Activated naive CD4-positive, alpha-beta T cell treated with anti-CD3 and anti-CD28 coated beads for 36 hours (primary cell): ENCODE results near the gene GSTT2. TPM values are rescaled to one million over a fixed set of nuclear protein-coding genes. Genes with fewer than 3 reads are reported as not detected.
"Not testable (repeated sequence)": the region's sequence is repeated elsewhere in the genome, so short reads cannot be mapped to it uniquely, and the experiment has no call there.

Source experiments
- CTCF ChIA-PET: fragments of 350-600 bp; sonication (Branson Sonifier 250); formaldehyde crosslinking; loops from one replicate; lab custom pipeline; 2021; ENCODE audit warnings: antibody characterized with exemption; lab: Charles Lee
- DNase-seq: peaks from one replicate; pipeline ENCODE4 v3.0.0-alpha.2; 2020
- H3K27ac Mint-ChIP-seq: one replicate; pipeline ENCODE4 v1.8.0; 2021; ENCODE audit warnings: mild to moderate bottlenecking, mixed read lengths
- H3K27me3 Mint-ChIP-seq: one replicate; pipeline ENCODE4 v1.8.0; 2021; ENCODE audit warnings: low read depth, mixed read lengths
- H3K36me3 Mint-ChIP-seq: one replicate; pipeline ENCODE4 v1.8.0; 2021; ENCODE audit warnings: low read depth, mixed read lengths
- H3K4me1 Mint-ChIP-seq: one replicate; pipeline ENCODE4 v1.8.0; 2021; ENCODE audit warnings: low read depth, mixed read lengths
- H3K4me3 Mint-ChIP-seq: one replicate; pipeline ENCODE4 v1.8.0; 2021; ENCODE audit warnings: mild to moderate bottlenecking, moderate library complexity, mixed read lengths
- H3K9me3 Mint-ChIP-seq: one replicate; pipeline ENCODE4 v1.8.0; 2021; ENCODE audit warnings: mixed read lengths
- intact Hi-C: fragments of 100-400 bp; cut with micrococcal nuclease; formaldehyde crosslinking; loops from one replicate; pipeline ENCODE4 v1.15.1; 2023
- total RNA-seq, 2 experiments: library from RNA; stranded (reverse); gene quantifications; one replicate each; pipeline ENCODE4 v1.2.3, GENCODE V29; 2021

GSTT2 gene
- total RNA-seq, 2 experiments from 2014 or later, result not detected

DNA sequence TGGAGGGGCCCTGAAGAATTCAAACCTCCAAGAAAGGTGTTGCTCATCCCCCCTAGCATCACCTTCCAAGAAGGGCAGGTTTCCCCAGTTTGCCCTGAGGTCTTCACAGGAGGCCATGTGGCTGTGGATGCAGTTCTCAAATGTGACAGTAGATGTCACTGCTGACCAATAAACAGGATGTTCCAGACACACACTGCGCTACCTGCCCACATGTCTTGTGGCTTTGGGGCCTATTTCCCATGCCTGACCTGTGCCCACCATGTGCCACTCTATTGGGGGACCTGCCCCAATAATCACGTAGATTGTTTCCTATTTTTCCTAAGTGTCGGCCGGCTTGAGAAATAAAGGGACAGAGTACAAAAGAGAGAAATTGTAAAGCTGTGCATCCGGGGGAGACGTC is 4.5 kb downstream of the GSTT2 start:
- no peaks in the 10 kb centered on the region for H3K9me3 Mint-ChIP-seq
- no peak overlapping the region for H3K4me3 Mint-ChIP-seq
- peaks cover 3% of the 10 kb centered on the region for H3K4me1 Mint-ChIP-seq
- DNase-seq, result peak; percentile 73
- intact Hi-C loops, result loop anchor here (5.0 kb wide), 1 partner anchor 193 kb away; no protein-coding TSS in a partner anchor
- CTCF ChIA-PET, result interaction anchor here (0.6 kb wide), 1 partner anchor 71 kb away, joined by 3 read pairs; no protein-coding TSS in a partner anchor
- H3K27ac Mint-ChIP-seq, result no peak overlapping the region
- no peaks in the 10 kb centered on the region for H3K27me3 Mint-ChIP-seq
- H3K36me3 Mint-ChIP-seq, result no peaks in the 10 kb centered on the region

DNA sequence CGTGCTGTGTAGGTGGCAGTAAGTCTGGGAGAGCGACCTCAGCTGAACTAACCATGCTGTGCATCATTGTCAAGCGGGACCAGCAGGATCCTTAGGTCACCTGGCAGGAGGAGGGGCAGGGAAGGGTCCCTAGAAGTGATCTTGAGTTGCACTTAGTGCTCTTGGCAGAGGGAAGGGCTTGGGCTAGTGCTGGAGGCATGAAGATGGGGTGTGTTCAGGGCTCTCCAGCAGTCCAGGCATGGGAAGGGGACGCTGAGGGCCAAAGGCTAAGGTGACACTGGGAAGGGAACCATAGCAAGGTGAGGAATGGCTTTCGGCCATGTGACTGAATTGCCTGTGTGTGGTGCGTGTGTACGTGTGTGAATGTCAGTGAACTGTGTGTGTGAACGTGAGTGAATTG is 6.2 kb downstream of the GSTT2 start:
- H3K27ac Mint-ChIP-seq, intact Hi-C loops: not testable (repeated sequence)

DNA sequence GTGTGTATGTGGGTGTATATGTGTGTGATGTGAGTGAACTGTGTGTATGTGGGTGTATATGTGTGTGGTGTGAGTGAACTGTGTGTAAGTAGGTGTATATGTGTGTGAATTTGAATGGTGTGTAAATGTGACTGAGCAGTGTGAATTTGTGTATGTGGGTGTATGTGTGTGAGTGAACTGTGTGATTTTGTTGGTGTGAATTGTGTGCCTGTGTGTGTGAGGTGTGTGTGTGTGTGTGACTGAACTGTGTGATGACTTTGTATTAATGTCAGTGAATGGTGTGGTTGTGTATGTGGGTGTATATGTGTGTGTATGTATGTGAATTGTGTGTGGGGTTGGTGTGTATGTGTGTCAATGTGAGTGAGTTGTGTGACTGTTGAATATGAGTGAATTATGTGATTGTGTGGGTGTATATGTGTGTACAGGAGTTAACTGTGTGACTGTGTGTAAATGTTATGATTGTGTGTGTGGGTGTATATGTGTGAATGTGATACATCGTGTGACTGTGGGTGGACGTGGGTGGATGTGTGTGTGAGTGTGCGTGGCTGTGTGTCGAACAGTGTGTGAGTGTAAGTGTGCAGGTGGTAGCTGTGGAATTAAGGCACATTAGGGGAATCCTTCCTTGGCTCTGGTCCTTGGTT is 6.7 kb downstream of the GSTT2 start:
- DNase-seq, CTCF ChIA-PET, H3K4me3 Mint-ChIP-seq, H3K9me3 Mint-ChIP-seq, H3K27ac Mint-ChIP-seq, H3K36me3 Mint-ChIP-seq, H3K4me1 Mint-ChIP-seq, H3K27me3 Mint-ChIP-seq, intact Hi-C loops: not testable (repeated sequence)

More for the DNA sequence above, 6.2 kb downstream of the GSTT2 start:
- CTCF ChIA-PET, DNase-seq, H3K4me3 Mint-ChIP-seq, H3K4me1 Mint-ChIP-seq, H3K27me3 Mint-ChIP-seq, H3K36me3 Mint-ChIP-seq, H3K9me3 Mint-ChIP-seq: not testable (repeated sequence)

DNA sequence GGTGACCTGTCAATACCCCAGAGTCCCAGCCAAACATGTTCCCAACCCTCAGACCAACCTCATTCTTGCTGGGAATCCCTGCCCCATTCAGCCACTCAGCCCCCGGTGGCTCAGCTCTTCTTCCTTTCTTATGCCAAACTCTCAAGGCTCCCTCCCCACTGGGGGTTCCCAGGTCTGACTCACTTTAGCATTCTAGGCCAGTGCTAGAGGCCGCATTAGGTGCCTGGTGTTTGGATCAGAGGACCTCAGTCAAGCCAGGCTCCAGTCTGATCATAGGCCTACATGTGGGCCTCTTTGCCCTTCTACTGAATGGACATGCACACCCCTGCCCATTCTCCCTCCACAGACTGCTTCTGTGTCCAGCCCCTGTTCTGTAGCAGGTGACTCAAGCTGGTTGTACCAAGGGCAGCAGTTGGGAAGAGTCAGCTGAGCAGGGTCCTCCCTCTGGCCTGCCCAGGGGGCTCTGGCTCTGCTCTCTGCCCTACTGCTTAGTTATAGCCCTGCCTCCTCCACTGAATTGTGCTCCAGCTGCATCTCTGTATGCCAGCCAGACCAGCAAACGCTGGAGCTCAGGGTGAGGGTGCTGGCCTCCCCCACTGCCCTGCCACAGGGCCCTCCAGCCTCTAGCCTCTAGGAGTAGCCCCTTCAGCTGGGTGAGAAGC is 9.8 kb downstream of the GSTT2 start:
- CTCF ChIA-PET, H3K4me3 Mint-ChIP-seq, H3K36me3 Mint-ChIP-seq, intact Hi-C loops, DNase-seq, H3K4me1 Mint-ChIP-seq, H3K9me3 Mint-ChIP-seq, H3K27ac Mint-ChIP-seq, H3K27me3 Mint-ChIP-seq: not testable (repeated sequence)

DNA sequence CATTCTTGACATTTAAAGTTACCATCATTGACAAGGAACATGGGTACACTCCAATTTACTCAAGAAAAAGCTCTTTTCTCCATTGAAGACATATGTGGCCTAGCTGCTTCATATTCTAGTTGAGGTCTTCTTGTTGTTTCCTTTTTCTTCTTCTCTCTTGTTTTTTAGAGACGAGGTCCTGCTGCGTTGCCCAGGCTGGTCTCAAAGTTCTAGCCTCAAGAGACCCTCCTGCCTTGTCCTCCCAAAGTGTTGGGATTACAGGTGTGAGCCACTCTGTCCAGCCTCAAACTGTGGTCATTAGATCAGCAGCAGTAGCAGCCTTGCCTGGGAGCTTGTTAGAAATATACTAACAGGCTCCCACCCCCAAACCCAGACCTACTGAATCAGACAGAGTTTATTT is 13.1 kb downstream of the GSTT2 start:
- H3K4me1 Mint-ChIP-seq, H3K4me3 Mint-ChIP-seq, H3K27me3 Mint-ChIP-seq, CTCF ChIA-PET, H3K36me3 Mint-ChIP-seq, intact Hi-C loops, H3K27ac Mint-ChIP-seq, DNase-seq, H3K9me3 Mint-ChIP-seq: not testable (repeated sequence)

DNA sequence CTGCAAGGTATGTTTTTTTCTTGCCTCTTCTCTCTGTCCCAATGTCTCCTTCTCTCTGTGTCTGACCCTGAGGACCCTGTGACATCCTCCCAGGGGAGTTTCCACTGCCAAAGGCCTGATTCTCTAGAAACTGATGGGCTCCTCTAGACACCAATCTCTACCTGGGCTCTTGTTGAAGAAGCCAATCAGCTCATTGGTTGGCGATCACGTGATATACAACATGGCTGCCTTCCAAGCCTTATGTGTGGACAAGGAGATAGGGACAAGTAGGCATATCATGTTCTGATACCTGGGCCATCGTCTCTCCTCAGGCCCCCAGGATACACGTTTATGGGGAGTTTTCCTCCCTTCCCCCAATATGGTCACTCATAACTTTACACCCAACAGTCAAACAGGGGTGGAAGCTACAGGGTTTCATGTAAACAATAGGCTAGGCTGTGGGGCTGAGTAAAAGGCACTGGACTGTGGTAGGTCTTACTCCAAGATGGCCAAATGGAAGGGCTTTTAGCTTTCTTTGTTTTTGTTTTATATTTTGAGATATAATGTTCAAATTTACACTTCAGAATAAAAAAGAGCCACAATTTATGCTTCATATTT is 13.7 kb downstream of the GSTT2 start:
- peak; percentile 20 for DNase-seq
- H3K4me3 Mint-ChIP-seq, H3K4me1 Mint-ChIP-seq, H3K27me3 Mint-ChIP-seq, H3K27ac Mint-ChIP-seq, CTCF ChIA-PET, H3K36me3 Mint-ChIP-seq, intact Hi-C loops, H3K9me3 Mint-ChIP-seq: not testable (repeated sequence)

DNA sequence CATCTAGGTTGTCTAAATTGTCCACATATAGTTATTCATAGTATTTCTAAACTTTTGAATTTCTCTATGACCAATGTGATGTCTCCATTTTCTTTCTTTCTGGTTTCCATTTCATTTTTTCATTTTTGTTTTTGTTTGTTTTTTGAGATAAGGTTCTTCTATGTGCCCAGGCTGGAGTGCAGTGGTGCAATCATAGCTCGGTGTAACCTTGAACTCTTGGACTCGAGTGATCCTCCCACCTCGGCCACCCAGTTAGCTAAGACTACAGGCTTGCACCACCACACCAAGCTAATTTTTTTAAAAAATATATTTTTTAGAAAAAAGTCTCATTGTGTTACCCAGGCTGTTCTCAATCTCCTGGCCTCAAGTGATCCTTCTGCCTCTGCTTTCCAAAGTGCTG is 17.2 kb downstream of the GSTT2 start:
- Mint-ChIP-seq H3K9me3 (no peaks in the 10 kb centered on the region), H3K27ac (no peak overlapping the region), H3K27me3 (no peaks in the 10 kb centered on the region), H3K4me1 (no peaks in the 10 kb centered on the region), H3K4me3 (no peak overlapping the region), H3K36me3 (no peaks in the 10 kb centered on the region)
- no peak for DNase-seq
- intact Hi-C loops, result no loop called here
- CTCF ChIA-PET, result no interaction called here

DNA sequence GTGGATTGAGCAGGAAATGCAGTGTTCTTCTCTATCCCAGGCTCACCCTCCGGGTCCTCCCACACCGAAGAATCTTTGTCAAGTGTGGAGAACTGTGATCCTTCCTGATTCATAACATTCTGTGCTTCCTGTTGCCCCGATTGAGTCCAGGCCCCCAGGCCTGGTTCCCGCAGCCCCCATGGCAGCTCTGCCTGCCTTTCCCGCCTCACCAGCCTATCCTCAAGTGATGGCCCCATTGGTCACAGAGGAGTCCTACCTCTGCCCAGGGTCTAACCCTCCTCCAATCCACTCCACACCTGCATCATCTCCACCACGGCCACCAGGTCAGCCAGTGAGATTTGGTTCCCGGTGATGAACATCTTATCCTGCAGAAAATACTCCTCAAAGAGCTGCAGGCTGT is 19.8 kb downstream of the GSTT2 start:
- CTCF ChIA-PET, result interaction anchor here (0.6 kb wide), 1 partner anchor 243 kb away, joined by 3 read pairs; no protein-coding TSS in a partner anchor
- not testable (repeated sequence) for H3K4me3 Mint-ChIP-seq, H3K27me3 Mint-ChIP-seq, H3K36me3 Mint-ChIP-seq, H3K27ac Mint-ChIP-seq, H3K4me1 Mint-ChIP-seq, DNase-seq, H3K9me3 Mint-ChIP-seq
- intact Hi-C loops, result loop anchor here (10.0 kb wide), 1 partner anchor 175 kb away; no protein-coding TSS in a partner anchor

DNA sequence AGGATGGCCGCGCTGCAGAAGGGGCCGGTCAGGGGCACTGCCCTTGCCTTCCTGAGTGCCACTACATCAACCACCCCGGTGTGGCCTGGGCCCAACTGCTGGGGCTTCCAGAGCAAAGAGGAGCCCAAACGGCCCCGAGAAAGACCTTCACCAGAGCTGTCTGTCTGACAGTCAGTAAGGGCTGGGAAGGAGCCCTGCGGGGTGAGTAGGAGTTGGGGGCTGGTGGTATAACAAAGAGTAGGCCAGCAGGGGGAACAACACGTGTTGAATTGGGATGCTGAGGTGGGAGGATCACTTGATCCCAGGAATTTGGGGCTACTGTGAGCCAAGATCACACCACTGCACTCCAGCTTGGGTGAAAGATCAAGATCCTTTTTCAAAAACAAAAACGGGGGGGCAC is 21.4 kb downstream of the GSTT2 start:
- no peaks in the 10 kb centered on the region for H3K9me3 Mint-ChIP-seq
- H3K4me1 Mint-ChIP-seq, result no peaks in the 10 kb centered on the region
- no peaks in the 10 kb centered on the region for H3K36me3 Mint-ChIP-seq
- H3K27me3 Mint-ChIP-seq, result no peaks in the 10 kb centered on the region
- H3K27ac Mint-ChIP-seq, result no peak overlapping the region
- intact Hi-C loops, result loop anchor here (10.0 kb wide), 1 partner anchor 173 kb away; no protein-coding TSS in a partner anchor
- DNase-seq, result no peak
- CTCF ChIA-PET, result interaction anchor here (0.6 kb wide), 1 partner anchor 756 kb away, joined by 6 read pairs; no protein-coding TSS in a partner anchor
- H3K4me3 Mint-ChIP-seq, result no peak overlapping the region

DNA sequence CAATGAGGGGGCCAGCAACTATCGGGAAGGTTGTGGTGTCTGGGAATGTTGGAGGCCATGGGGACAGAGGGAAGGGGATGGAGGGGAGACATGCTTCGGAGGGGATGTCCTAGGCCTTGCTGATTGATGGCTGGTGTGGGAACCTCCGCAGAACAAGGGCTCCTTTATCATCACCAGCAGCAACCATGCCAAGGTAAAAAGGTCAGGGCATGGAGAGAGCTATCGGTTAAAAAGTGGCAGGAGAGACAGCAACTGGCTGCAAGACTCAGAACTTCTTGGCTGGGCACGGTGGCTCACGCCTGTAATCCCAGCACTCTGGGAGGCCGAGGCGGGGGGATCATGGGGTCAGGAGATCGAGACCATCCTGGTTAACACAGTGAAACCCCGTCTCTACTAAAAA is 22.3 kb downstream of the GSTT2 start:
- Mint-ChIP-seq H3K27me3 (no peaks in the 10 kb centered on the region), H3K36me3 (no peaks in the 10 kb centered on the region), H3K9me3 (no peaks in the 10 kb centered on the region), H3K27ac (no peak overlapping the region), H3K4me1 (no peaks in the 10 kb centered on the region), H3K4me3 (no peak overlapping the region)
- intact Hi-C loops, result loop anchor here (10.0 kb wide), 1 partner anchor 173 kb away; no protein-coding TSS in a partner anchor
- CTCF ChIA-PET, result no interaction called here
- DNase-seq, result no peak

DNA sequence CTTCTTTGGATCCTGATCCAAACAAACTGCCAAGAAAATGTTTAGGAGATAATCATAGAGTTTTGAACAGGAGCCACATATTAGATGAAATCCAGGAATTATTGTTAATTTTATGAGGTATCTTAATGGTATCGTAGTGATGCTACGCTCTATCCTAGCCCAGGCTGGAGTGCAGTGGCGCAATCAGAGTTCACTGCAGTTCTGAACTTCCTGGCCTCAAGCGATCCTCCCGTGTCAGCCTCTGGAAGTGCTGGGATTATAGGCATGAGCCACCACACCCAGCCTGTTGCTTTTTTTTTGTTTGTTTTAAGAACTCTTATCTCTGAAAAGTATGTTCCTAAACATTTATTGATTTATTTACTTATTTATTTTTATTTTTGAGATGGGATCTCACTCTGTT is 22.9 kb downstream of the GSTT2 start:
- intact Hi-C loops, result loop anchor here (10.0 kb wide), 1 partner anchor 172 kb away; no protein-coding TSS in a partner anchor
- Mint-ChIP-seq H3K27me3 (no peaks in the 10 kb centered on the region), H3K4me3 (no peak overlapping the region), H3K9me3 (no peaks in the 10 kb centered on the region), H3K27ac (no peak overlapping the region), H3K36me3 (no peaks in the 10 kb centered on the region), H3K4me1 (no peaks in the 10 kb centered on the region)
- CTCF ChIA-PET, result no interaction called here
- DNase-seq, result no peak

DNA sequence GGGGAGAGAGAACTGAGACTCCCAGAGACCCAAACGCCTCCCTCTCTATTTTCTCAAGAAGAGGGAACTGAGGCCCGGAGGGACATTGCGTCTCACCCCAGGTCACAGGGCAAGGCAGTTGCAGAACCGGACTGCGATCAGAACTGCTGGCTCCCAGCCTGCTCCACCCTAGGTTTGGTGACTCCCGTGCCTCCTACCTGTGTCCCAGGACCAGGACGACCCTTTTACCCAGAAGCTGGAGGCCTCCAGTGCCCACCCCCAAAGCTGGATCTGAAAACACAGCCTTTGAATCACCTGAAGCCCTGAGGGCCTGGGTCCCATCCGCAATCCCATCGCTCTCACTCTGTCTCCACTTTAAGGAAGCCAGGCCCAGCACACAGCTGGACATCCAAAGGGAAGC is 24.0 kb downstream of the GSTT2 start:
- no peak for DNase-seq
- Mint-ChIP-seq H3K4me1 (no peaks in the 10 kb centered on the region), H3K27ac (no peak overlapping the region), H3K27me3 (no peaks in the 10 kb centered on the region), H3K4me3 (no peak overlapping the region), H3K36me3 (no peaks in the 10 kb centered on the region), H3K9me3 (no peaks in the 10 kb centered on the region)
- intact Hi-C loops, result loop anchor here (10.0 kb wide), 1 partner anchor 171 kb away; no protein-coding TSS in a partner anchor
- CTCF ChIA-PET, result no interaction called here
